Caco-2 (cell line): ENCODE measurements around the gene RPS18. TPM values are rescaled to one million over a fixed set of nuclear protein-coding genes. Genes with fewer than 3 reads are reported as not detected.
A peak's percentile ranks its signal among the peaks of the same experiment; 100 is the strongest.

ENCODE experiments used
- BruUV-seq: library from RNA; stranded (reverse); fragments of 400-500 nt; replicated peaks from 2 replicates; lab custom pipeline; 2021; lab: Mats Ljungman, UMichigan
- CTCF ChIA-PET: fragments of 300-600 bp; sonication (Branson Sonifier 250); formaldehyde crosslinking; loops from one replicate; lab custom pipeline; 2022; ENCODE audit warnings: antibody characterized with exemption; lab: Charles Lee
- POLR2A ChIA-PET: fragments of 300-600 bp; sonication (Branson Sonifier 250); formaldehyde crosslinking; loops from one replicate; lab custom pipeline; 2022; ENCODE audit warnings: antibody characterized with exemption; lab: Charles Lee
- DNase-seq, 2 experiments: peaks; one replicate each; pipeline versions ENCODE4 v3.0.0 to v3.0.0-alpha.2; 2020 to 2022
- H3K27me3 ChIP-seq: replicated peaks from 2 replicates; pipeline ENCODE4 v1.6.0; 2011; ENCODE audit warnings: low read length; ENCODE audit not compliant: control insufficient read depth, insufficient read depth
- H3K36me3 ChIP-seq: 2 replicates; pipeline ENCODE4 v1.5.1; 2011; ENCODE audit warnings: low read length; ENCODE audit not compliant: control insufficient read depth, insufficient read depth
- H3K4me1 ChIP-seq: fragments of 250-450 bp; sonication (Bioruptor Pico); 2 replicates; pipeline ENCODE4 v1.5.1; 2020; ENCODE audit warnings: mild to moderate bottlenecking
- H3K4me3 ChIP-seq: 2 replicates; pipeline ENCODE4 v1.5.1; 2011; ENCODE audit warnings: low read depth, mild to moderate bottlenecking, control low read depth, low read length
- H3K9me3 ChIP-seq: fragments of 250-450 bp; sonication (Bioruptor Pico); 2 replicates; pipeline ENCODE4 v1.5.1; 2020; ENCODE audit warnings: mild to moderate bottlenecking, moderate library complexity
- H3K27ac Mint-ChIP-seq: one replicate; pipeline ENCODE4 v1.8.0; 2022; ENCODE audit warnings: mixed read lengths; ENCODE audit not compliant: unreplicated experiment
- H3K27me3 Mint-ChIP-seq: one replicate; pipeline ENCODE4 v1.8.0; 2022; ENCODE audit warnings: mixed read lengths; ENCODE audit not compliant: insufficient read depth, unreplicated experiment
- H3K36me3 Mint-ChIP-seq: one replicate; pipeline ENCODE4 v1.8.0; 2022; ENCODE audit warnings: mild to moderate bottlenecking, mixed read lengths; ENCODE audit not compliant: insufficient read depth, unreplicated experiment
- H3K4me1 Mint-ChIP-seq: one replicate; pipeline ENCODE4 v1.8.0; 2022; ENCODE audit warnings: low read depth, mixed read lengths; ENCODE audit not compliant: unreplicated experiment
- H3K4me3 Mint-ChIP-seq: one replicate; pipeline ENCODE4 v1.8.0; 2022; ENCODE audit warnings: mild to moderate bottlenecking, moderate library complexity, mixed read lengths; ENCODE audit not compliant: unreplicated experiment
- H3K9me3 Mint-ChIP-seq: one replicate; pipeline ENCODE4 v1.8.0; 2022; ENCODE audit warnings: mixed read lengths; ENCODE audit not compliant: unreplicated experiment
- CTCF ChIP-seq, 2 experiments: fragments of 200-600 bp in 1 of 2; IDR thresholded peaks; 1 replicate in 1 of 2; 2 replicates in 1 of 2; pipeline versions ENCODE4 v1.5.1 to v1.8.0; 2011 to 2022; ENCODE audit warnings: antibody characterized with exemption in 1 of 2, control low read depth in 1 of 2, inconsistent platforms in 1 of 2, low read depth in 1 of 2, low read length in 1 of 2, mild to moderate bottlenecking in 1 of 2, moderate library complexity in 1 of 2; ENCODE audit not compliant: insufficient read depth in 1 of 2, severe bottlenecking in 1 of 2, unreplicated experiment in 1 of 2
- intact Hi-C: fragments of 100-400 bp; cut with micrococcal nuclease; formaldehyde crosslinking; loops from one replicate; pipeline ENCODE4 v1.10.0; 2022; ENCODE audit not compliant: unreplicated experiment
- total RNA-seq: library from RNA; stranded (reverse); gene quantifications from 2 replicates; pipeline ENCODE4 v1.2.3, GENCODE V29; 2022

The RPS18 gene
- total RNA-seq, 1 experiment from 2014 or later: 2,340 TPM

- H3K27ac Mint-ChIP-seq: peak overlapping the region; percentile 90
- Histone ChIP-seq H3K9me3 (no peaks in the 10 kb centered on the region), H3K27me3 (no peaks in the 10 kb centered on the region), H3K4me3 (peak overlapping the region; percentile 73), H3K4me1 (peaks cover 22% of the 10 kb centered on the region), H3K36me3 (peaks cover 5% of the 10 kb centered on the region)
- CTCF ChIA-PET: interaction anchor here (0.6 to 2.0 kb wide), 9 partner anchors 19 to 386 kb away, joined by 3 to 20 read pairs (median 4); partner anchors contain the start of gene RGL2
- H3K9me3 Mint-ChIP-seq: no peaks in the 10 kb centered on the region
- H3K4me3 Mint-ChIP-seq: peak overlapping the region; percentile 89
- H3K4me1 Mint-ChIP-seq: peaks cover 45% of the 10 kb centered on the region
- DNase-seq: no peak
- no peaks in the 10 kb centered on the region for H3K27me3 Mint-ChIP-seq
- no peak for TF ChIP-seq CTCF (IDR thresholded peaks at IDR 0.05; ENCODE audit: insufficient read depth in 1 of 2, low read depth in 1 of 2, low read length in 1 of 2, severe bottlenecking in 1 of 2, unreplicated experiment in 1 of 2)
- intact Hi-C loops: no loop called here
- BruUV-seq: no TSS peak
- peaks cover 60% of the 10 kb centered on the region for H3K36me3 Mint-ChIP-seq
- POLR2A ChIA-PET: interaction anchor here (0.6 to 1.9 kb wide), 15 partner anchors 19 to 1498 kb away, joined by 4 to 22 read pairs (median 6); partner anchors contain the start of genes CUTA, KIFC1, PFDN6 and RGL2
Observed at GRCh38 chr6:33318426-33319073, 46.7 kb downstream of the RPS18 start.

GRCh38 chr6:33319939-33320314, 48.1 kb downstream of the RPS18 start:
- H3K27me3 Mint-ChIP-seq: no peaks in the 10 kb centered on the region
- BruUV-seq: no TSS peak
- H3K36me3 ChIP-seq: peaks cover 5% of the 10 kb centered on the region
- H3K27me3 ChIP-seq: no peaks in the 10 kb centered on the region
- peak overlapping the region; percentile 41 for H3K4me3 Mint-ChIP-seq
- CTCF ChIA-PET: no interaction called here
- no peak for DNase-seq
- H3K27ac Mint-ChIP-seq: no peak overlapping the region
- peaks cover 38% of the 10 kb centered on the region for H3K4me1 Mint-ChIP-seq
- H3K36me3 Mint-ChIP-seq: peaks cover 53% of the 10 kb centered on the region
- H3K4me3 ChIP-seq: no peak overlapping the region
- H3K4me1 ChIP-seq: peaks cover 16% of the 10 kb centered on the region
- H3K9me3 ChIP-seq: no peaks in the 10 kb centered on the region
- no peak for TF ChIP-seq CTCF (IDR thresholded peaks at IDR 0.05; ENCODE audit: insufficient read depth in 1 of 2, low read depth in 1 of 2, low read length in 1 of 2, severe bottlenecking in 1 of 2, unreplicated experiment in 1 of 2)
- POLR2A ChIA-PET: no interaction called here
- H3K9me3 Mint-ChIP-seq: no peaks in the 10 kb centered on the region
- intact Hi-C loops: no loop called here

GRCh38 chr6:33320315-33321181, 48.7 kb downstream of the RPS18 start:
- H3K4me1 ChIP-seq: peaks cover 11% of the 10 kb centered on the region; the same call in 1 of the 2 replicates
- ChIA-PET POLR2A (no interaction called here), CTCF (interaction anchor here (0.5 kb wide), 1 partner anchor 24 kb away, joined by 3 read pairs; no protein-coding TSS in a partner anchor)
- Mint-ChIP-seq H3K27me3 (no peaks in the 10 kb centered on the region), H3K36me3 (peaks cover 53% of the 10 kb centered on the region), H3K4me1 (peaks cover 38% of the 10 kb centered on the region), H3K27ac (no peak overlapping the region), H3K4me3 (peak overlapping the region; percentile 84), H3K9me3 (no peaks in the 10 kb centered on the region)
- H3K27me3 ChIP-seq: no peaks in the 10 kb centered on the region
- TF ChIP-seq CTCF (IDR thresholded peaks at IDR 0.05; ENCODE audit: insufficient read depth in 1 of 2, low read depth in 1 of 2, low read length in 1 of 2, severe bottlenecking in 1 of 2, unreplicated experiment in 1 of 2): no peak
- H3K36me3 ChIP-seq: peaks cover 5% of the 10 kb centered on the region
- intact Hi-C loops: no loop called here
- no peak for DNase-seq
- no TSS peak for BruUV-seq
- no peak overlapping the region for H3K4me3 ChIP-seq
- H3K9me3 ChIP-seq: no peaks in the 10 kb centered on the region
